Mucosa of gallbladder (tissue), 1 donor: Measurements from ENCODE around the gene PLEKHA7. TPM values are rescaled to one million over a fixed set of nuclear protein-coding genes. Genes with fewer than 3 reads are reported as not detected.

ENCODE experiments used
- DNase-seq: peaks from one replicate; pipeline ENCODE4 v3.0.0-alpha.2; 2020; ENCODE audit warnings: low spot score
- total RNA-seq: library from RNA; stranded (reverse); gene quantifications from one replicate; pipeline ENCODE4 v1.2.1, GENCODE V29; 2021
- donor health status: DM: no; HTN: no; CAD: no.

PLEKHA7 gene
- total RNA-seq, 1 donor from 2014 or later = 60.9 TPM

DNA sequence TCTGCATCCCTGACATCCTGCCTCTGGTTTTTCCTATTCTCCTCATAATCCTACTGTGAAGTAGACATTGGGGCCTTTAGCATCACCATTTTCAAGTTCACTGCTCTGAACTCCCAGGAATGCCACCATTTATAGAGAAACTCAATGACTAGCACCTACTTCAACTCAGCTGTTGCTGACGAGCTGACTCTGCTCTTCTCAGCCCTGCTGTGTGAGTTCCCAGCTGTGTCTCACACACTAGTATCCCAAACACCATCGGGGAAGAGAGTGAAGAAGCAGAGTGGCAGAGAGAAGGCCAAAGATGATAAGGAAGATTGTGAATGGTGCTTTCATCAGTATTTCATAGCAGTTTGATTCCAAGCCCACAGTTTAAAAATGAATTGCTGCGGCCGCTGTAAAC, 71.9 kb downstream of the PLEKHA7 start:
- DNase-seq = no peak

DNA sequence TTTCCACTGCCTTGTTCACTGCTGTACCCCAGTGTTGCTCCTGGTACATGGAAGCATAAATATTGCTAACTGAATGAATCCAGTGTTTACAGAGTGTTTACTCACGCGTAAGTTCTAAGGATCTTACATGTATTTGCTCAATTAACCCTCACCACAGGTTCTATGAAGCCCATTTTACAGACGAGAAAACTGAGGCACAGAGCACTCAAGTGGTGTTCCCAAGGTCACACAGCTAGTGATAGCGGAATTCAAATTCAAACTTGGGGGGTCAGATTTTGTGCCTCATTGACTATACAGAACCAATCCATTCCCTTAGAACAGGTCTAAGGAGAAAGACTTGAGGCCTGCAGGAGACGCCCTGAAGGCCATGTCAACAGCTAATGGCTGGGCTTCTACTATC, 72.3 kb downstream of the PLEKHA7 start:
- no peak for DNase-seq

DNA sequence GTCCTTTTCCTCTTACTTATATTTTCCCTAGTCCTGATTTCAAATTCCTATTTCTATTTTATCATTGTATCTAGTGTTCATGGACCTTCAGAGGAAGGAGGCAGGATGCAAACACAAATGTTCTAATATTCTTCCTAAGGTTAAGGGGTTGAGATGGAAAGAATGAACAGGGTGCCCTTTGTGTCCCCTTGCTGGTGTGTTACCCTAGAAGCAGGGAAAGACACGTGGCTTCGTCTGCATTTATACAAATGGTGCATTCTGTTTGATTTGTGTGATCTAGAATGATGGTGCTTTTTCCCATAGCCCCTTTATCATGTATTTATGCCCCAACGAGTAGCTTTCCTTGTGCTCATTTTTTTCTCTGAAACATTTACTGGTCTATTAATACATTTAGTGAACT, 76.2 kb downstream of the PLEKHA7 start:
- DNase-seq = no peak

DNA sequence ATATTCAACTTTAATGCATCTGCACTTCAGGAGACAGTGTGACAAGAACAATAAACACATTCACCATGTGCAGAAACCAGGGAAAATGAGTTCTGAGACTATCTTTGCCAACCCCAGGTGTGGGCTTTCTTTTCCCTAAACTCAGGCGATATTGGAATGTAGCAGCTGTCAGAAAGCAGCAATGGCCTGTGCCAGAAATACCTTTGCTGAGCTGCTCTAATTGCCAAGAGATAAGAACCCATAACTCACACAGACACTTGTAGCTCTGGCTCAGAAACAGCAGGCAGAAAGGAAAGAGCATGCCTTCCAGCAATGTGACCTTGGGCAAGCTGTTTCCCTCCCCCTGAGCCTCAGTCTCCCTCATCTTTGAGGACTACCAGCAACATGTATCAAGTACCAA, 77.6 kb downstream of the PLEKHA7 start:
- DNase-seq = no peak

DNA sequence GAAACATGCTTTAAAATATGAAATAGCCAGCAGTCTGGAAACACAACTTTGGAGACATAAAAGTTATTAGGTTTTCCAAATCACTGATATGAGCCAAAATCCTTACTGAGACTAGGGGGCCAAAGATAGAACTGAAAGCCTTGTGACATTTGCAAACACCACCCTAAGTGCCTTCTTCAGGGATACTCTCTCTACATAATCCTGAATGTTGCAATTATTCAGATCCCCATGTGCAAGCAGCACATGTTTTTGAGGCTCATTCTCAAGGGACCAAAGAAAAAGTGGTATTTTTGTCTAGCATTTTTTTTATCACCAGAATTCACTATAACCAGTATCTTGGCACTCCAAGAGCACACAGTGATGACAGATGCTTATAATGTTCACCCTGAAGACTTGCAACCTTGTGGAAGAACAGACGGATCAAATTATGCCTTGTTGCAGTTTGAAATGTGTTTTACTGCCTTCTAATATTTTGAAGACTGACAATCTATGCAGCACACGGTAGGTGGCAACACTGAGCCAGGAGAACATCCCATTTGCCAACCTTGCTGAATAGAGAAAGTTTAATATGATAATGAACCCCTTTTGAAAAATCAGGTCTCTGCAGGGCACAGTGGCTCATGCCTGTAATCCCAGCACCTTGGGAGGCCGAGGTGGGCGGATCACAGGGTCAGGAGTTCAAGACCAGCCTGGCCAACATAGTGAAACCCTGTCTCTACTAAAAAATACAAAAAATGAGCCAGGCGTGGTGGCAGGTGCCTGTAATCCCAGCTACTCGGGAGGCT, 78.5 kb downstream of the PLEKHA7 start:
- DNase-seq = no peak

DNA sequence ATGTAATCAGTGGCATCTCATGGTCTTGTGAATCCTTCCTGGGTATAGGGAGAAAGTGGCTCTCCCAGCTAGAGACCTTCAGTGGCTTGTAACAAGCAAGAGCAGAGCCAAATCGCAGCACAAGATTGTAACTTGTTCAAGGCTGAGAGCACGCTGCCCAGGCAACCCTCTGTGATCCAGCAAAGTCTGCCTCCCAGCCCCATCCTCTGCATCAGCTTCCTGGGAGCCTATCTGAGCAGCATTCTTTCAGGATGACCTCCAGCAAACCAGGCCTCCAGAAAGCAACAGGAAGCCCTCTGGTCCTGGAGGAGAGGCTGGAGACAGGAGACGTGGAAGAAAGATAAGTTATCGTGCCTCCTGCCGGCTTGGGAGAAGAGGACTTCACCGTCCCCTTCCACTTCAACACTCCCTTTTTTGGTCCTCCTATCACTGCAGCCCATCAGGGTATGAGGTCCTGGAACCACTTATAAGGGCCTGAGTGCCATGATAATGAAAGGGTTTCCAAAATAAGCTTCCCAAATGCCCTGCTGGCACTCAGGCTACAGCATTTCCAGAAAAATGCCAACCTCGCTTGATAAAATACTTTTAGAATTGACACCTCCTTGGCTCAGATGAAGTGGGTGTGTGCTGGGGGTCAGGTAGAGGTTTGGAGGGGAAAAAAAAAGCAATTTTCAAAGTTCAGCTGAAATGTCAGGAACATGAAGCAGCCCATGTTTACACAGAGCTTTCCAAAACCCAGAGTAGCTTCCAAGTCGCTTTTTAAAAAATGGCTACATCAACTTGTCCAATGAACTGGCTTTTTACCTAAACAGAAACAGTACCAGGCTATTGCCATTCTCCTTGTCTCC, 80.2 kb downstream of the PLEKHA7 start:
- no peak for DNase-seq

DNA sequence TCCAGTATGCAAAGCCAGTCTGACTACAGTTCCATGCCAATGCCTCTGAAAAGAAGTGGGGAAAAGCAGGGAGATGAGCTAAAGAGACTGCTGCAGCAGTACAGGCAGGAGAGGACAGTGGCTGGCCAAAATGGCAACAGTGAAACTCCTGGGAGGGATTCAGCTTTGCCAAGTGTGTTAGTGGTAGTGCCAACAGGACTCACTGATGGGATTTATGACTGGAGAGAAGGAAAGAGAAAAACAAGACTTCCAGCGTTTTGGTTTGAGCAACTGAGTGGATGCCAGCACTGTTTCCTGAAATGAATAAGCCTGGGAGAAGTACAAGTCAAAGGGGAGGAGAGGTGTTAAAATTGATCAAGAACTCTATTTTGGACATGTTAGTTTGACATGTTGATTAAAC, 80.9 kb downstream of the PLEKHA7 start:
- DNase-seq = no peak

DNA sequence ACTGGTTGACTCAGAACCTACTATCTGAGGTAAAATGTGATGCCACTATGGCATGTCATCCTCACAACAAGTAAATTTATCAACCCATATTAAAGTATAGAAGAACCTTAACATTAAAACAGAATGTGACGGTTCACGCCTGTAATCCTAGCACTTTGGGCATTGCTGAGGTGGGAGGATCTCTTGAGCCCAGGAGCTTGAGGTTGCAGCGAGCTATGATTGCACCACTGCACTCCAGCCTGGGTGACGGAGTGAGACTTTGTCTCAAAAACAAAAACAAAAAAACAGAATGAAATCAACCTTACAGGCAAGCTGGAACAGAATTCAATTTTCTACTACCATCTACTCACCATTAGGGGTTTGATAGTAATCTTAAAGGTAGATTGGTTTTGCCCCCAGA, 86.2 kb downstream of the PLEKHA7 start:
- no peak for DNase-seq

DNA sequence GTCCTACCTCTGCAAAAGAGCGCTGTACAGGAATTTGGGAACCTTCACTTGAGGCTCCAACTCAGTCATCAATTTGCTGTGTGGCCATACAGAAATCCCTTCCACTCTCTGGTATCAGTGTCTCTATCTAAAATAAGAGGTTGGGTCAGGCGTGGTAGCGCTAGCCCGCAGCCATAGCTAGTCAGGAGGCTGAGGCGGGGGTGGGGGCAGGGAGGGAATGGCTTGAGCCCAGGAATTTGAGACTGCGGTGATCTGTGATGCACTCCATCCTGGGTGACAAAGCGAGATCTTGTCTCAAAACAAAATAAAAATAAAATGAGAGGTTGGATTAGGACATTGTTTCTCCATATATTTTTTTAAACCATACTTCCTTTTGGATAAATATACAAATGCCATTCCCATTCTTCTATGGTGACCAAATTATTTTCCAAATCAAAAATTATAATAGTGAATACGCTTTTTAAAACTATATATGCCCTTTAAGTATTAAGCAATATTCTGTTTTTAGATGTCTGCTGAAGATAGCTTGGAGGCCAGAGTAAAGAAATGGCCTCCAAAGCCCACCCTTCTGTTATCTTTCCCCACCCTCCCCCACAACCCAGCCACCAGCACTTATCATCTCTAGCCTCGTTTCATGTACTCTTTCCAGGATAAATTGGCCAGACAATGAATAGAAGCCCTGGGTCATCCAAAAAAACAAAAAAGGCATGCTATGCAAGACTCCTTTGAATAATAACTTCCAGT, 87.2 kb downstream of the PLEKHA7 start:
- no peak for DNase-seq

DNA sequence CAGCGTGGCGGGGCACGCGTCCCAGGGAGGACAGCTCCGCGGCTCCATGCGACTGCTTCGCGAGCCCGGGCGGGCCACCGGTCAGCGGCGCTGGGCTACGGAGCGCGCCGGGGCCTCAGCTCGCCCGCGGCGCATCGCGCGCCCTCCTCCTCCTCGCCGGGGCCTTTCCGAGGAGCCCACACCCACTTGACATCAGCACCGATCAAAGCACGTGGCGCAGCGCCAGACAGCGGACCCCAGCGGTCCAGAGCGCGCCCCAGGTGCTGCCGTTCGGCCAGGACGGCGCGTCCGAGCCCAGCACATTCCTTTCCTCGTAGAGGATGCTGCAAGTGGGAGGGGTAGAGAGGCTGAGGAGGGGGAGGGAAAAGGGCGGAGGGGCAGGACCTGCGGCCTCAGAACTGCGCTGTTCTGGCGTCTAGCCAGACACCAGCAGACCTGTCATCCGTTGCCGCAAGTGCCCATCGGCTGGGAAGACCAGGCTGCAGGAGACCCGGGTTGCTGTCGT, 88.6 kb downstream of the PLEKHA7 start:
- peak; percentile 31 for DNase-seq

DNA sequence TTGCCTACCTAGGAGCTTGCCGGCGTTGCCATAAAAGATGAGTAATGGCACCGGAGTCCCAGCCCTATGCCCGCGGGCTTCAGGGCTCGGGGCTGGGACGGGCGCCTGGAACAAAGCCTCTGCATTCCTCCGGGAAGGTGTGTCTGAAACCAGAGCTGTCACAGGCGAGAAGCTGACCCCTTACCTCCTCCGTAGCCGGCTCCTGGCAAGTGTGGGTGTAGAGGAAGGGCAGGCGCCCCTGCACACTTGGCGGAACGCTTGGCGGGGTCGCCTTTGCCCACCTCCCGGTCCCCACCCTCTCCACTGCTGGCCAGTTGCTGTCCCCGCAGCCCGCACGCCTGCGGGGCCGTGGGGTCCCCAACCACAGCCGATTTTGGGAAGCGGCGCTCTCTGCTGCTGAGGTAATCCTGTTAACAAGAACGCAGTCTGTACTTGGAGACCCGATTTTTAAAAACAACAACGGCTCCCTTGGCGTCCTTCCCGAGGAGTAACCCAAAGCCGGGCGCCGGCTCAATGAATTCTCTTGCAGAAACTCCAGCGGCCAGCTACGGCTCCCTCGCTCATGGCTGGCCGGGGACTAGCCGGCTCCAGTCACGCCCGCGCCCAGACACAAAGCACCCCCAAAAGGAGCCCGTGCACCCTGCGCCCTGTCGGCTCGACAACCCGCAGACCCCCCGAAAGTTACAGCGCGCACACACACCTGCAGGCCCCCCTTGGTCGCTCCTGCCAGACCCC, 89.2 kb downstream of the PLEKHA7 start:
- DNase-seq = peak; percentile 83

DNA sequence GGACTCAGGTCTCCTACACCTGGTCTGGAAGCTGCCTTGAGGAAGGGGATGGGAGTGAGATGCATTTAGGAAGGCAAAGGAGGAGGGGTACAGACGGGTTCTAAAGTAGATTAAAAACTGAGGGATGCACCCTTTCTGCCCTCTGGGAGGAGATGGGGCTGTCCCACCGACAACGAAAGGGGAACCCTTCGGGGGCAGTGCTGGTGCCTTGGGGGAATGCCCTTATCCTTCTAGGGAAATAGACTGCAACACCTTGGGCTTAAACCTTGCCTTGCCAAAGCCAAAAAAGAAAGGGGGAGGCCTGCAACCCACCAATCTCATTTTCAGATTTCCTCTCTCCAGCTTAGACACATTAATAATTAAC, 89.8 kb downstream of the PLEKHA7 start:
- no peak for DNase-seq

DNA sequence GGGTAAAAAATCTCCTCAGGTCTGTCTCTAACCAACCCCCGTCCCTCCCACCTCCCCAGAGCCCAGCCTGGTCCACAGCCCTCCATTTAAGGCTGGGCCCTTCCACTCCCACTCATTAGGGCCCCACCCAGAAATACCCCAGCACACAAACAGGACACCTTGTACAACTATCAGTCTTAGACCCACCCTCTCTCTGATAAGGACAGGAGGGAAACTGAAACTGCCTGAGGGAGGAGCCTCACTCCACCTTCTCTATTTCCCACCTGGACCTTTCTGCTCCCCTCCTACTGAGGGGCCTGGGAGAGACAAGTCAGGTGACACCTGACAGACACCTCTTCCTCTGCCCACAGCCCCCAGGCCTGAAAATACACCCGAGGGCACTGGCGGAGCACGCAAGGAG, 90.2 kb downstream of the PLEKHA7 start:
- DNase-seq = peak; percentile 22

DNA sequence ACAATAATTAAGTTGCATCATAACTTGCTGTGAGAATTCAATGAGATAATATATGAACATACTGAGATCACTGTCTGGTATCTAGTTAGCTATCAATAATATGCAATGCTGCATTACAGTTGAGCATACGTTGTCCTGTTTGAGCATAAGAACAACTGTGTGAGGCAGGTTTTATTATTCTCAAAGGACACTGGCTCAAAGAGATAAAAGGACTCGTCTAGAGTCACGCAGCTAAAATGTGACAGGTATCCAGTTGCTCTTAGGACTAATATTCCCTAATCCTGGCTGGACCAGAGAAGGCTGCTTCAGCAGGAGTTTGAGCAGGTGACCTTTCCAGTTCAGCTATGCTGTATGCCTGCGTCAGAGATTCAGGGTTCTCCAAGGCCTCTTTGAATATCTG, 92.5 kb downstream of the PLEKHA7 start:
- no peak for DNase-seq

DNA sequence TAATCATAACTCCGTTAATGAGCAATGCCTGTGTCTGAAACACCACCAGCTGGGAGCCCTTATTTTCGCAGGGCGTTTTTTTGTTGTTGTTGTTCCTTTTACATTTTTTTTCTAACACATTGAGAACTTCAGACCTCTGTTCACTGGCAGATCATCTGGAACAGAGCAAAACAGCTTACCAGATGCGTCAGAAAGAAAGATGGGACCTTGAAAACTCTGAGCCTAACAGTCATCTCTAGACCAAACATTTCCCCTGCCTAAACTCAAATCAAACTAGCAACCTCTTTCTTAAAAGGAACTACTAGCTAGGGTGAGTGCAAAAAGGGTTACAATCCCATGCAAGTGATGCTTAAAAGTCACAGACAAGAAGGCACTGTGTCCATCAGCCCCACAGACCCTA, 93.2 kb downstream of the PLEKHA7 start:
- DNase-seq = no peak

DNA sequence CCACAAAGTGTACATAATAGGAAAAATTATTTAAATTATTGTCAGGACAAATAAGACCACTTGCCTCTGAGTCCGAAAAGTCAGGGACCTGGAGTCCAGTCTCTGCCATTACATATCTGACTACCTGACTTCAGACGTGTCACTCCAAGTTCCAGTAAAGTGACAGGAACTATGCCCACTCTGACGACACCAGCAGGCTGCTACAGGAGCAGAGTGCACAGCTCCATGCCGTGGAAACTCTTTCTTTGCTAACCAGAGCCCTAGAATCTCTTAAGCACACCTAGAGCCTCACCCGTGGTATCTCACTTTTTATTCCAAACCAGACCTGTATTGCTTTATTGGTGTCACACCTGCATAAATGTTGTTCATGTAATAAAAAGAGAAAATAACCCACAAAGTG, 93.7 kb downstream of the PLEKHA7 start:
- DNase-seq = no peak

DNA sequence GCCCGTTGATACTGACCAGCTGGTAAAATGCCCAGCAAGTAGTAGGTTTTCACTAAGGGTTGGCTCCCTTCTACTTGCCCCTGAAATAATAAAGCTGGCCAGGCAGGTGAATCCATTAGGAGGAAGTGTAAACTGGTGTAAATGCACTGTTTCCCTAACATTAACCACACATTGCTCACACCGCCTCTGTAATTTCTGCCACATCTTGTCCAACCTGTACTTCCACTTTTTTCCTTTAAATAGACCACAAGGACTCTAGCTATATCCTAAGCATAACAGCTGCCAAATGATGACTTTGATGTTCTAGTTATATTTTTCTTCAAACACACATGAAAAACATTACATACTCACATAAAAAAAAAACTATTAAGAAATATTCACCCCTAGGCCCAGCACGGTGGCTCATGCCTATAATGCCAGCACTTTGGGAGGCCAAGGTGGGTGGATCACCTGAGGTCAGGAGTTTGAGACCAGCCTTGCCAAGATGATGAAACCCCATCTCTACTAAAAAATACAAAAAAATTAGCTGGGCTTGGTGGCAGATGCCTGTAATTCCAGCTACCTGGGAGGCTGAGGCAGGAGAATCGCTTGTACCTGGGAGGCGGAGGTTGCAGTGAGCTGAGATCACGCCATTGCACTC, 95.6 kb downstream of the PLEKHA7 start:
- DNase-seq = peak; percentile 25

DNA sequence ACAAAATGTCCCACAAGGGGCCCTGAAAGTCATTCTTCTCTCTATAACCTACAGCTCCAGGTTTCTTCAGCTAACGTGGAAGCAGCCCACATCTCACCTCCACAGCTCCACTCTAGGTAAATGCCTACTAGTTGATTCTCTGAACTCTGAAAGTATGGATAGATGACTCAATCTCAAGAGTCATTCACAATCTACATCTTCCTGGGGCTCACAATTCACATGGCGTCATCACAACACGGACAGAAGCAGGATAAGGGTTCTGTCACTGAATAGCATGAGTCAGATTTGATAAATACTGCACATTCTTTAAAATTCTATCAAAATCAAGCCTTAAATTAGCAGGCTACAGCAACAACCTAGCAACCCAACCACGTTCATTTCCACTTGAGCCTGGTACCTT, 96.3 kb downstream of the PLEKHA7 start:
- DNase-seq = no peak

DNA sequence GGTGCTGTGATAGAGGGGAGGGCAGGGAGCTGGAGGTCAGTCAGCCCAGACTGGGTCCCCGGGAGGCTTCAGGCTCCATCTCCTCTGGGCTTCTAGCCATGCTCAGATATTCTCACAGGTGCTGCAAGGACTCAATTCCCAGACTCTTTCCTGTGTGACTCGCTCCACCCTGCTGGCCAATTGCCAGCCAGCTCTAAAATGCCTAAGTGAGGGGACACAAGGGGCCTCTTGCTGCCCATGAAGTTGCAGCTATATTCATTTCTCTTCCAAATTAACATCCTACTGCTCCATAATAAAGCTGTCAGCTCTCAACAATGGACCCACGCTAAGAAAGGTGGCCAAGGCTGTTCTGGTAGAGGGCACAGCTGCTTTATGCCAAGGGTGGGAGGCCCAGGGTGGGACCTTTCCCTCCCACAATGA, 101.5 kb downstream of the PLEKHA7 start:
- DNase-seq = no peak

DNA sequence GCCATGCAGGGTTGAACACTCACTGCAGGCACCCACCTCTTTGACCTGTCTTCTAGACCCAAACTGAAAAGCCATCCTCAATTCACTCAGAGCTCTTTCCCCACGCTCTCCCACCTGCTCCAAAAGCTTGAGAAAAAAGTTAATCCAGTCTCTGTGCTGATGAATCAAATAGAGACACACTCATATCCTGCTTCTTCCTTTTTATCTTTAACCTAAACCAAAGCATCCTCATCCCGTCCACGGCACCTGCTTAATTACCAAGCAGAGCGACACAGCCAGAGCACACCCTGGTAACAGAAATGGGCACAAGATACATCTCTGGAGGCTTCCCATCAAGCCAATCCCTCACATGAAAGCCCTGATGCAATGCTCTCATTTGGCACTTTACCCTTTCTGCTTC, 102.6 kb downstream of the PLEKHA7 start:
- DNase-seq = no peak

DNA sequence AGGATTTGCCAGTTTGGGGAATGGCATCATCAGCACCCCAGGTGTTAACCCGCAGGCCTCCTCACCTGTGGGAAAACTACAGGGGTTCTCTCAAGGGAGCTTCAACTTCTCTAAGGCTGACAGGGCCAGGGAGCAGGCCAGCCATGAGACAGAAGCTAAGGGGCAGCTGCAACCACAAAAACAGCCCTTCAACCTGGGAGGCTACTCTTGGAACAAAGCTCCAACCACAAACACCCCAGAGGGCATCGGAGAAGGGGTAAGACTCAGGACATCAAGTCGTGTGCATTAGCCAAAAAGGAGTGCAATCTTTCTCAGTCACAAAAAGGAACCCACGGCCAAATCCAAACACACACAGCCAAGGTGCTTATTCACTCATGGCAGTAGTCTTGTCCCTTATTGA, 103.0 kb downstream of the PLEKHA7 start:
- DNase-seq = no peak
